Trophoblast cell (in vitro differentiated cells and primary cell): ENCODE results near the gene PHB1.

Experiments
- DNase-seq, 2 donors: peaks; one replicate each; pipeline ENCODE4 v3.0.0-alpha.2; 2016
- H2AFZ ChIP-seq: 2 replicates; pipeline ENCODE4 v1.6.1; 2013; ENCODE audit warnings: low read length, moderate library complexity, mild to moderate bottlenecking; ENCODE audit not compliant: insufficient read depth, poor library complexity
- H2AK5ac ChIP-seq: 2 replicates; pipeline ENCODE4 v1.6.1; 2013; ENCODE audit warnings: mild to moderate bottlenecking, low read length
- H2BK120ac ChIP-seq: 2 replicates; pipeline ENCODE4 v1.6.1; 2013; ENCODE audit warnings: low read length, mild to moderate bottlenecking, moderate library complexity; ENCODE audit not compliant: insufficient read depth, poor library complexity
- H2BK12ac ChIP-seq: 2 replicates; pipeline ENCODE4 v1.6.1; 2013; ENCODE audit warnings: mild to moderate bottlenecking, low read length, moderate library complexity
- H2BK5ac ChIP-seq: 2 replicates; pipeline ENCODE4 v1.6.1; 2013; ENCODE audit warnings: low read length, low read depth, moderate library complexity, mild to moderate bottlenecking; ENCODE audit not compliant: poor library complexity
- H3K14ac ChIP-seq: 2 replicates; pipeline ENCODE4 v1.6.1; 2013; ENCODE audit warnings: mild to moderate bottlenecking, low read length
- H3K18ac ChIP-seq: 2 replicates; pipeline ENCODE4 v1.6.1; 2013; ENCODE audit warnings: mild to moderate bottlenecking, low read length
- H3K23ac ChIP-seq: 2 replicates; pipeline ENCODE4 v1.6.1; 2013; ENCODE audit warnings: low read length
- H3K27ac ChIP-seq: 2 replicates; pipeline ENCODE4 v1.5.1; 2013; ENCODE audit warnings: low read depth, mild to moderate bottlenecking, inconsistent platforms, low read length, moderate library complexity
- H3K27me3 ChIP-seq: 2 replicates; pipeline ENCODE4 v1.6.1; 2013; ENCODE audit warnings: inconsistent platforms, mild to moderate bottlenecking, low read length, moderate library complexity; ENCODE audit not compliant: insufficient read depth
- H3K36me3 ChIP-seq, 2 experiments: 1 replicate in 1 of 2; 2 replicates in 1 of 2; pipeline ENCODE4 v1.6.1; 2013; ENCODE audit warnings: low read length in 2 of 2, mild to moderate bottlenecking in 2 of 2, moderate library complexity in 1 of 2; ENCODE audit not compliant: insufficient read depth in 2 of 2, control insufficient read depth in 1 of 2
- H3K4ac ChIP-seq: 2 replicates; pipeline ENCODE4 v1.6.1; 2013; ENCODE audit warnings: low read depth, mild to moderate bottlenecking, low read length, moderate library complexity
- H3K4me1 ChIP-seq, 2 experiments: 1 replicate in 1 of 2; 2 replicates in 1 of 2; pipeline ENCODE4 v1.6.1; 2013; ENCODE audit warnings: low read length in 2 of 2, mild to moderate bottlenecking in 2 of 2, moderate library complexity in 1 of 2; ENCODE audit not compliant: insufficient read depth in 2 of 2, control insufficient read depth in 1 of 2
- H3K4me2 ChIP-seq: 2 replicates; pipeline ENCODE4 v1.6.1; 2013; ENCODE audit warnings: inconsistent platforms, mild to moderate bottlenecking, low read length, moderate library complexity
- H3K4me3 ChIP-seq: 2 replicates; pipeline ENCODE4 v1.5.1; 2013; ENCODE audit warnings: mild to moderate bottlenecking, low read depth, low read length, inconsistent platforms
- H3K79me1 ChIP-seq: one replicate; pipeline ENCODE4 v1.6.1; 2013; ENCODE audit warnings: low read length
- H3K79me2 ChIP-seq: 2 replicates; pipeline ENCODE4 v1.6.1; 2013; ENCODE audit warnings: low read length, mild to moderate bottlenecking; ENCODE audit not compliant: control insufficient read depth, insufficient read depth, poor library complexity
- H3K9ac ChIP-seq: 2 replicates; pipeline ENCODE4 v1.6.1; 2013; ENCODE audit warnings: mild to moderate bottlenecking, low read length
- H3K9me3 ChIP-seq: 2 replicates; pipeline ENCODE4 v1.6.1; 2013; ENCODE audit warnings: low read depth, mild to moderate bottlenecking, control low read depth, inconsistent platforms, low read length; ENCODE audit not compliant: insufficient read depth
- H4K12ac ChIP-seq: 2 replicates; pipeline ENCODE4 v1.6.1; 2013; ENCODE audit warnings: low read depth, mild to moderate bottlenecking, low read length, moderate library complexity
- H4K8ac ChIP-seq: 2 replicates; pipeline ENCODE4 v1.6.1; 2013; ENCODE audit warnings: low read depth, mild to moderate bottlenecking, low read length, moderate library complexity
- H4K91ac ChIP-seq: one replicate; pipeline ENCODE4 v1.6.1; 2013; ENCODE audit warnings: low read depth, mild to moderate bottlenecking, low read length, moderate library complexity
- WGBS: extraction: QIAGEN DNeasy Blood & Tissue Kit; methylation state at CpG from one replicate; pipeline ENCODE4 v1.1.7; 2013; ENCODE audit warnings: missing lambda C conversion rate; ENCODE audit not compliant: insufficient read length, insufficient coverage; ENCODE audit errors: extremely low coverage; 5-methylcytosine and 5-hydroxymethylcytosine counted together

The PHB1 gene

GRCh38 chr17:49404361-49404760 lies 10.3 kb downstream of the PHB1 start:
- no peak overlapping the region for H3K4me3 ChIP-seq
- no peaks in the 10 kb centered on the region for H3K79me2 ChIP-seq
- peaks cover 36 to 57% of the 10 kb centered on the region in 2 experiments for H3K36me3 ChIP-seq
- no peak overlapping the region for H2BK120ac ChIP-seq
- H3K4me2 ChIP-seq = no peak overlapping the region
- H4K8ac ChIP-seq = no peak overlapping the region
- no peaks in the 10 kb centered on the region for H3K9me3 ChIP-seq
- no peak overlapping the region for H3K27ac ChIP-seq
- H3K4me1 ChIP-seq = no peaks in the 10 kb centered on the region
- H2AK5ac ChIP-seq = no peak overlapping the region
- DNase-seq = no peak
- no peak overlapping the region for H3K23ac ChIP-seq
- WGBS = no CpG with 5 or more reads among the region's 12 CpGs
- H3K79me1 ChIP-seq = no peaks in the 10 kb centered on the region
- H4K12ac ChIP-seq = no peak overlapping the region
- no peaks in the 10 kb centered on the region for H3K27me3 ChIP-seq
- H4K91ac ChIP-seq = no peak overlapping the region
- H2BK5ac ChIP-seq = no peak overlapping the region
- H2BK12ac ChIP-seq = no peak overlapping the region
- no peak overlapping the region for H3K4ac ChIP-seq
- no peak overlapping the region for H2AFZ ChIP-seq
- no peak overlapping the region for H3K14ac ChIP-seq
- H3K18ac ChIP-seq = no peak overlapping the region
- H3K9ac ChIP-seq = no peak overlapping the region

- Histone ChIP-seq H2AFZ (no peak overlapping the region), H2BK120ac (no peak overlapping the region), H3K4me3 (no peak overlapping the region), H3K14ac (no peak overlapping the region), H3K4ac (no peak overlapping the region), H3K9ac (no peak overlapping the region), H3K27ac (no peak overlapping the region), H3K36me3 (peaks cover 30 to 51% of the 10 kb centered on the region in 2 experiments), H2BK12ac (no peak overlapping the region), H3K4me1 (no peaks in the 10 kb centered on the region), H3K4me2 (no peak overlapping the region), H4K91ac (no peak overlapping the region), H4K8ac (no peak overlapping the region), H2BK5ac (no peak overlapping the region), H3K79me1 (no peaks in the 10 kb centered on the region), H3K9me3 (no peaks in the 10 kb centered on the region), H3K18ac (no peak overlapping the region), H2AK5ac (no peak overlapping the region), H4K12ac (no peak overlapping the region), H3K23ac (no peak overlapping the region), H3K79me2 (no peaks in the 10 kb centered on the region), H3K27me3 (no peaks in the 10 kb centered on the region)
- no peak for DNase-seq
- WGBS = no CpG with 5 or more reads among the region's 10 CpGs
Measured at GRCh38 chr17:49403514-49404289, 11.0 kb downstream of the PHB1 start.

- no peaks in the 10 kb centered on the region for H3K79me1 ChIP-seq
- no peaks in the 10 kb centered on the region for H3K79me2 ChIP-seq
- no peak overlapping the region for H3K23ac ChIP-seq
- H2BK12ac ChIP-seq = no peak overlapping the region
- H4K12ac ChIP-seq = no peak overlapping the region
- H3K27ac ChIP-seq = no peak overlapping the region
- no CpG with 5 or more reads among the region's 6 CpGs for WGBS
- H3K4me3 ChIP-seq = no peak overlapping the region
- H2AFZ ChIP-seq = no peak overlapping the region
- no peak overlapping the region for H3K4me2 ChIP-seq
- H3K27me3 ChIP-seq = no peaks in the 10 kb centered on the region
- no peak overlapping the region for H3K4ac ChIP-seq
- no peak for DNase-seq
- H3K18ac ChIP-seq = no peak overlapping the region
- no peak overlapping the region for H2BK5ac ChIP-seq
- H3K4me1 ChIP-seq = no peaks in the 10 kb centered on the region
- H3K9me3 ChIP-seq = no peaks in the 10 kb centered on the region
- no peak overlapping the region for H2BK120ac ChIP-seq
- no peak overlapping the region for H3K9ac ChIP-seq
- no peak overlapping the region for H4K8ac ChIP-seq
- H2AK5ac ChIP-seq = no peak overlapping the region
- no peak overlapping the region for H3K14ac ChIP-seq
- H3K36me3 ChIP-seq = peaks cover 29 to 44% of the 10 kb centered on the region in 2 experiments
- no peak overlapping the region for H4K91ac ChIP-seq
Measured at GRCh38 chr17:49402706-49403105, 12.0 kb downstream of the PHB1 start.

- H4K91ac ChIP-seq = no peak overlapping the region
- no peak overlapping the region for H2AFZ ChIP-seq
- H3K18ac ChIP-seq = no peak overlapping the region
- DNase-seq = no peak
- no CpG with 5 or more reads among the region's 6 CpGs for WGBS
- H2AK5ac ChIP-seq = no peak overlapping the region
- no peaks in the 10 kb centered on the region for H3K9me3 ChIP-seq
- no peak overlapping the region for H3K14ac ChIP-seq
- H2BK120ac ChIP-seq = no peak overlapping the region
- H3K27ac ChIP-seq = no peak overlapping the region
- no peak overlapping the region for H2BK12ac ChIP-seq
- H3K4me2 ChIP-seq = no peak overlapping the region
- no peak overlapping the region for H3K23ac ChIP-seq
- H3K4ac ChIP-seq = no peak overlapping the region
- no peak overlapping the region for H4K12ac ChIP-seq
- H3K79me1 ChIP-seq = no peaks in the 10 kb centered on the region
- H3K79me2 ChIP-seq = no peaks in the 10 kb centered on the region
- no peak overlapping the region for H3K4me3 ChIP-seq
- H4K8ac ChIP-seq = no peak overlapping the region
- H3K4me1 ChIP-seq = no peaks in the 10 kb centered on the region
- peaks cover 27 to 40% of the 10 kb centered on the region in 2 experiments for H3K36me3 ChIP-seq
- no peak overlapping the region for H3K9ac ChIP-seq
- no peak overlapping the region for H2BK5ac ChIP-seq
- no peaks in the 10 kb centered on the region for H3K27me3 ChIP-seq
Measured at GRCh38 chr17:49401971-49402611, 12.6 kb downstream of the PHB1 start.
